EH (cell line): ENCODE measurements around the gene PPAT.
"Not testable (repeated sequence)": the region's sequence is repeated elsewhere in the genome, so short reads cannot be mapped to it uniquely, and the experiment has no call there.

Experiments used
- DNase-seq: peaks from one replicate; pipeline ENCODE4 v3.0.0-alpha.2; 2015; ENCODE audit warnings: low read depth

The PPAT gene

DNA sequence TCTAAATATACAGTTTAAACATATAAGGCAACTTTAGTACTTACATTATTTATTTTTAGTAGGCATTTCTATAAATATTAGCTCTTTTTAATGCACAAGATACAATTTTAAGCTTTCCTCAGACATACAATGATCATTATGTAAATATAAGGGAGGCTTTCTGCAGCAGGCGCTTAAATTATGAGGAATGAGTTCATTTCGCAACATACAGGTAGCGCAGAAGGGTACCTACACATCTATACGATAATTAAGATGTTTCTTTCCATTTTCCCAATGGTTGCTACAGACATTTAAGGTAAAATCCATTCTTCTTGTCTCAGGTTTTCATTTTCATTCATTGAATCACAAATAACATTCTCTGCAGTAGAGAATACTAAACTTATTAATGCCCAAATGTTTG lies 49.3 kb downstream of the PPAT start:
- DNase-seq = no peak

GRCh38 chr4:56375458-56375857 lies 60.0 kb downstream of the PPAT start:
- no peak for DNase-seq

DNA sequence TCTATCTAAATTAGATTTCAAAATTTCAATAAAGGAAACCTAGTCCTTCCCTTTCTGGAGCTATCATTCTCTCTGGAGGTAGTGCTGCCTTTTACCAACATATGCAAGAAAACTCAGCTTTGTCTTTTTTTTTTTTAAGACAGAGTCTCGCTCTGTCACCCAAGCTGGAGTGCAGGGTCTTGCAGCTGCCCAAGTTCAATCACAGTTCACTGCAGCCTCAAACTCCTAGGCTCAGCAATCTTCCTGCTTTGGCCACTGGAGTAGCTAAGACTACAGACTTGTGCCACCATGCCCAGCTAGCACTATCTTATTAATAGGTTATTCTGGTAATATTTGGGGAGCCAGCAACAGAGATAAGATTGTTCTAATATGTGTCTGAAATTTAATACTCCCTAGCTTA lies 60.5 kb downstream of the PPAT start:
- DNase-seq = no peak

DNA sequence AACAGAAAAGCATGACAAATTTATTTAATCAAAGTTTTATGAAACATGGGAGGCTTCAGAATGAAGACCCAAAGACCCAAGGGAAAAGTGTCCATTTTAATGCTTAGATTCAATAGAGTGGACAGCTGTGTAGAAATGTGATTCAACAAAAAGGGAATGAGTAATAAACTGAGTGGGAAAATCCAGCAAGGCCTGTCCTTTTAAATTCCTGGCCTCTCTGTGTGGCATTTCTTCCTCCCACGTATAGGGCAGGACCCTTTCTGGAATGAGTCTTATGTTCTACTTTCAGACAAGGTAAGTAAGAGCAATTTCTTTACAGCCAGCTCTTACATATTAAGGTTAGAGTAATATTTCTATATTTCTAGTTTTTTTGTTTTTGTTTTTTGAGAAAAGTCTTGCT lies 62.6 kb downstream of the PPAT start:
- DNase-seq = peak; percentile 17

DNA sequence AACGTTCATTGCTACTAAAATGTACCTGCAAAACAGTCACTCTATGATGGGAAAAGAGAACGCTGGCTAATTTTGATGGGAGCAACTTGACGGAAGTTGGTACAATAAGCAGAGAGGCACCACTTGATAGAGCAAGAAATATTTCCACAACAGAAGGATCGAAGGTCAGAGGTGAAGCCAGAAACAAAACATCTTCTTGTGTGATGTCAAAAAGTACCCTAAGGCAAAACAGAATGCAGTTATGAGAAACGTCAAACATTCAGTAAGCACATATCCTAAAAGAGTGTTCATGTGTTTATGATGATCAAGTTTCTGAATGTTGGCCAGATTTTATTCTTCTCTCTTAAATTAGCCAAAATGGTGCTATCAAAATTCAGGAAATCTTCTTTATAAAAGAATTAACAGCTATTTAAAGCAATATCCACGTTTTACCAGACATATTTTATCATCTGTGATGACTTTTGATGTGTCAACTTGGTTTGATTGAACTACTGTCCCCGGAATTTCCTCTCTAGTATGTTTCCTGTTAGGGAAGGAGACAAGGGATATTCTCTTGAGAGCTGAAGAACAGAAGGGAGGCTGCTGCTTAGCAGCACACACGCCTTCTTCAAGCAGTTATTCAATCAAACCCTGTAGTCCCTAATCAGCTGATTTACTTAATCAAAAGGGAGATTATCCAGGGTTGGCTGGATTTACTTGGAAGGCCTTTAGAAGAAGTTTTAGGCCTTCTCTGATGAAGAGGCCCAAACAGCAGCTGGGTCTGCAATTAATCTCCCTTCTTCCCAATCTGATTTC lies 63.8 kb downstream of the PPAT start:
- DNase-seq = no peak

GRCh38 chr4:56370377-56370776 lies 65.0 kb downstream of the PPAT start:
- no peak for DNase-seq

DNA sequence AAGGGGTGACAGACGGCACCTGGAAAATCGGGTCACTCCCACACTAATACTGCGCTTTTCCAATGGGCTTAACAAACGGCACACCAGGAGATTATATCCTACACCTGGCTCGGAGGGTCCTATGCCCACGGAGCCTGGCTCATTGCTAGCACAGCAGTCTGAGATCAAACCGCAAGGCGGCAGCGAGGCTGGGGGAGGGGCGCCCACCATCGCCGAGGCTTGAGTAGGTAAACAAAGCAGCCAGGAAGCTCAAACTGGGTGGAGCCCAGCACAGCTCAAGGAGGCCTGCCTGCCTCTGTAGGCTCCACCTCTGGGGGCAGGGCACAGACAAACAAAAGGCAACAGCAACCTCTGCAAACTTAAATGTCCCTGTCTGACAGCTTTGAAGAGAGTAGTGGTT lies 72.4 kb downstream of the PPAT start:
- DNase-seq = not testable (repeated sequence)

DNA sequence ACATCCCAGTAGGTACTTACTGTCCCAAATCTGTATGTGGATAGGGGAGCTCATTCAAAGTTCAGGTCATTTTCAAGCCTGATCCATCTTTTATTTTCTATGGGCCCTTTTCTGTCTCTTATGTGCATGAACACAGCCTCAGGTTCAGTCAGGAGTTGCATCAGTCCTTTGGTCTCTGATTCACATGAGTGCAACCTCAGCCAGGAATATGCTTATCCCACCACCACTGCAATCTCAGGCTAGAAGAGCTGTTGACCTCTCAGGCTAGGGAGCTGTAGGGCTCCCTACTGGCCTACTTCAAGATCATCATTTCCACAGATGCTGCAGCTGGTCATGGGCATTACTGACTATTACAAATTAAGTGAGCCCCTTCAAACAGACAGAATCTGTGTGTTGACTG lies 75.3 kb downstream of the PPAT start:
- DNase-seq = no peak

DNA sequence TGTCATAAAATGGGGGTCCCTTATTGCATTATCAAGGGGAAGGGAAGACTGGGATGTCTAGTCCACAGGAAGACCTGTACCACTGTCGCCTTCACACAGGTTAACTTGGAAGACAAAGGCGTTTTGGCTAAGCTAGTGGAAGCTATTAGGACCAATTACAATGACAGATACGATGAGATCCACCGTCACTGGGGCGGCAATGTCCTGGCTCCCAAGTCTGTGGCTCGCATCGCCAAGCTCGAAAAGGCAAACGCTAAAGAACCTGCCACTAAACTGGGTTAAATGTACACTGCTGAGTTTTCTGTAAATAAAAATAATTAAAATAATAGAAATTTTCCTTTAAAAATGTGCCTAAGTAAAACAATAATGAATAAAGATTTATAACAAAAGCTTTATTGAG lies 78.8 kb downstream of the PPAT start:
- DNase-seq = no peak

- no peak for DNase-seq
Observed at GRCh38 chr4:56348576-56348975, 86.8 kb downstream of the PPAT start.

GRCh38 chr4:56345458-56345857 lies 90.0 kb downstream of the PPAT start:
- no peak for DNase-seq
